GM12873 (cell line): ENCODE data around the gene ARHGDIA.

Experiments
- TF ChIP-seq, protein P1 (sequence below): IDR thresholded peaks from 2 replicates; pipeline ENCODE4 v1.5.1; 2012; ENCODE audit warnings: low read depth, mild to moderate bottlenecking, moderate library complexity, low read length, control low read depth; ENCODE audit not compliant: insufficient read depth; ENCODE audit errors: missing control alignments

Gene ARHGDIA

DNA sequence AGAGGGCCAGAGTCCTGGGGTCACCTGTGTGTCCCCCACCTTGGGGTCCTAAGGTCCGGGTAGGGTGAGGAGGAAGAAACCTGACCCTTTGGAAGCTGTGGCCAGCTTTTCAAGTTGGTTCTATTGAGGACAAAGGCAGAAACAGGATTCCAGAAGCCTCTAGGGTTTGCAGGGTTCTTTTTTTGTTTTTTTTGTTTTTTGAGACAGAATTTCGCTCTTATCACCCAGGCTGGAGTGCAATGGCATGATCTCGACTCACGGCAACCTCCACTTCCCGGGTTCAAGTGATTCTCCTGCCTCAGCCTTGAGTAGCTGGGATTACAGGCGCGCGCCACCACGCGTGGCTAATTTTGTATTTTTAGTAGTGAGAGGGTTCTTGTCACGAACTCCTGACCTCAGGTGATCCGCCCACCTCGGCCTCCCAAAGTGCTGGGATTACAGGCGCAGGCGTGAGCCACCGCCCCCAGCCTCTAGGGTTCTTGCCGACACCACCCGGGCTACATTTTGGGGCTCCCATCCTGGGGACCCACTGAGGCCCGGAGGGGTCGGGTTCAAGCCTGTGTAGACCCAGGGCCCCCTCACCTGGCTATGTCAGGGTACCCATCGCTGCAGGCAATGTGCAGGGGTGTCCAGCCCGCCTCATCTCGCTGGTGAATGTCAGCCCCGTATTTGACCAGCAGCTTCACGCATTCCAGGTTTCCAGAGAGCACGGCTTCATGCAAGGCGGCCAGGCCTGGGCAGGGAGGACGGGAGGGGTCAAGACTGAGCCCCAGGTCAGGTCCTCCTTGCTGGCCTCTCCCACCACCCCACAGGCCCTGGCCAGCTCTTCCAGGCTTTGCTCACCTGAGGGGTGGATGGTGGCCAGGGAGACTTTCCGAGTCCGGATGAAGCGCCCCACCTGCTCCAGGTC is 37.0 kb downstream of the ARHGDIA start:
- TF ChIP-seq, protein P1, sequence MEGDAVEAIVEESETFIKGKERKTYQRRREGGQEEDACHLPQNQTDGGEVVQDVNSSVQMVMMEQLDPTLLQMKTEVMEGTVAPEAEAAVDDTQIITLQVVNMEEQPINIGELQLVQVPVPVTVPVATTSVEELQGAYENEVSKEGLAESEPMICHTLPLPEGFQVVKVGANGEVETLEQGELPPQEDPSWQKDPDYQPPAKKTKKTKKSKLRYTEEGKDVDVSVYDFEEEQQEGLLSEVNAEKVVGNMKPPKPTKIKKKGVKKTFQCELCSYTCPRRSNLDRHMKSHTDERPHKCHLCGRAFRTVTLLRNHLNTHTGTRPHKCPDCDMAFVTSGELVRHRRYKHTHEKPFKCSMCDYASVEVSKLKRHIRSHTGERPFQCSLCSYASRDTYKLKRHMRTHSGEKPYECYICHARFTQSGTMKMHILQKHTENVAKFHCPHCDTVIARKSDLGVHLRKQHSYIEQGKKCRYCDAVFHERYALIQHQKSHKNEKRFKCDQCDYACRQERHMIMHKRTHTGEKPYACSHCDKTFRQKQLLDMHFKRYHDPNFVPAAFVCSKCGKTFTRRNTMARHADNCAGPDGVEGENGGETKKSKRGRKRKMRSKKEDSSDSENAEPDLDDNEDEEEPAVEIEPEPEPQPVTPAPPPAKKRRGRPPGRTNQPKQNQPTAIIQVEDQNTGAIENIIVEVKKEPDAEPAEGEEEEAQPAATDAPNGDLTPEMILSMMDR: no peak

DNA sequence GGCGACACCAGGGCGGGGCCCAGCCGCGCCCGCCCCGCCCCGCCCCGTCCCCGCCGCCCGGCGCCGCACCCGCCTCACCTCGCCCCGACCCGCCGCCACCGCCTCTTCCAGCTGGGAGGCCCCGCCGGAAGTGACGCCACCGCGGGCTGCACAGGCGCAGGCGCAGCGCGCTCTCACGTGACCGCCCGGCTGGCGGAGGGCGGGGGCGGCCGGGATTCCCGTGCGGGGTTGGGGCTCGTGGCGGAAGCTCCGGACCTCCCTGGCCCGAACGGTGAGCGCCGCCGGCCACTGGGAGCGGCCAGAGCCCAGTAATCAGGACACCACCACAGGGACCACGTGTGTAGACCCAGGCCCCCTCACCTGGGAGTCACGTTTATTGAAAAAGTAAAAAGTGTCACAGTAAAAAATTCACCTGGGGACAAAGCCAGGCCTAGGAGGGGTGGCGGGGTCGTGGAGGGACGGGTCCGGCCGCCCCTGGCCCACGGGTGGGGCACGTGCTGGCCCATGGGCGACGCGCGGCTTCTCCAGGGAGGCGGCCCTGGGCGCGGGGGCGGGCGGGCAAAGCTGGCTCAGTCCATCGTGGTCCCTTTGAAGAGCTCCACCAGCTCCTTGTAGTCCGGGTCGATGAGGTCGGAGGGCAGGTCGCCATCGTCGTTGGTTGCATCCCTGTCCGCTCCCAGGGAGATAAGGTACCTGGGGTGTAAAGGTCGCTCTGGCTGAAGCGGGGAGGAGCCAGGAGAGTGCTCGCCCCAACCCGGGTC is 37.8 kb downstream of the ARHGDIA start, which contains the start of gene MCRIP1:
MCRIP1 (minus strand) TSS at position 132 of the 761 bp plus-strand sequence. CDS start 8,785 bp downstream, outside the sequence.
- TF ChIP-seq, protein P1: no peak

DNA sequence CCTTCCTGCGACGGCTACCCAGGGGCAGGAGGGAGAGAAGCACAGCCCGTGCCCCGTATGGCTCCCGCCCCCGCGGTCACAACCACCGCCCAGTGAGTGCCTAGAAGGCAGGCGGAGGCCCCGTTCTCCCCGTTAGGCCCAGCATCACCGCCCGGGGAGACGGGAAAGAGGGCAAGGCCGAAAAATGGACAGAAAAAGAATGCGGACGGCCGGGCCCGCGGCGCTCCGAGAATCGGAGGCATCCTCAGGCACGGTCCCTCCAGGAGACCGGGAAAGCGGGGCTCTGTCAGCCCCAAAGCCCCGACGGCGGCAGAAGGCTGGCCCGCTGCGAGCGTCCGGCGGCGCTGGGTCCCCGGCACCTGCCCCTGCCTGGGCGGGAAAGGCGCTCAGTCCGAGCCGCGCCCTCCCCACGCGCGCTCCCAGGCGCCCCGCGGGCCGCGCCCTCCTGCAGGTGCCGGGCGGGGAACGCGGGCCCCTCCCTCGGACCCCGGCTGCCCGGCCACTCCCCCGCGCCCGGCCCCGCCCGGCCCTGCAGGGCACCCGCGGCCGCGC is 38.5 kb downstream of the ARHGDIA start:
- TF ChIP-seq, protein P1: no peak

GRCh38 chr17:81831957-81832607 is 39.1 kb downstream of the ARHGDIA start:
- TF ChIP-seq, protein P1: no peak

DNA sequence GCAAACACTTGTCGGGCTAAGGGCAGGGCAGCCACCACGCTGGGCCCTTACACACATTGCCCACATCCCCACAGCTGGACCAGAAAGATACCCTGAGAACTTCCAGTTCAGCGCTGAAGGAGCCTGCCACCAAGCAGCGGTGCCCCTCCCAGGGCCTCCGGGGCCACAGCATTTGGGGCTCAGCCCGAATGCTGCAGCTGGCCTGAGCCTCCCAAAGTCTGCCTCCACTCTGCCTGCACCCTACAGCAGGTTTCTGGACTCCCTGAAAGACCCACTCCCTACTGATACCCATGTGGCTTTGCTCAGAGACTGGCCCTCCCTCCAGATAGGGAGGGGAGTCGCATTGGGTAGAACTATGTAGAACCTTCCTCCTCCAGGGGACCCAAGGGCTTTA is 39.6 kb downstream of the ARHGDIA start:
- TF ChIP-seq, protein P1: no peak

GRCh38 chr17:81829858-81830257 is 41.3 kb downstream of the ARHGDIA start:
- TF ChIP-seq, protein P1: no peak
